ENCODE results near the gene PDE6D.

- TF ChIP-seq POLR2A (IDR thresholded peaks at IDR 0.05; ENCODE audit: low read depth, low read length) (no peak), POLR2AphosphoS5 (IDR thresholded peaks at IDR 0.05; ENCODE audit: low read depth, low read length) (no peak), SPI1 (IDR thresholded peaks at IDR 0.05; ENCODE audit: low read depth, low read length) (no peak), TAF1 (IDR thresholded peaks at IDR 0.05; ENCODE audit: low read depth, low read length) (no peak), POU2F2 (IDR thresholded peaks at IDR 0.05; ENCODE audit: low read depth, low read length) (no peak)
Measured at GRCh38 chr2:231688719-231689118, 92.4 kb downstream of the PDE6D start.

Measured in GM12891 (cell line).